ENCODE results near the gene CCDC17. TPM values are rescaled to one million over a fixed set of nuclear protein-coding genes. Genes with fewer than 3 reads are reported as not detected.

Gene CCDC17
- total RNA-seq, 2 donors from 2014 or later, result 0.39 to 0.52 TPM

DNA sequence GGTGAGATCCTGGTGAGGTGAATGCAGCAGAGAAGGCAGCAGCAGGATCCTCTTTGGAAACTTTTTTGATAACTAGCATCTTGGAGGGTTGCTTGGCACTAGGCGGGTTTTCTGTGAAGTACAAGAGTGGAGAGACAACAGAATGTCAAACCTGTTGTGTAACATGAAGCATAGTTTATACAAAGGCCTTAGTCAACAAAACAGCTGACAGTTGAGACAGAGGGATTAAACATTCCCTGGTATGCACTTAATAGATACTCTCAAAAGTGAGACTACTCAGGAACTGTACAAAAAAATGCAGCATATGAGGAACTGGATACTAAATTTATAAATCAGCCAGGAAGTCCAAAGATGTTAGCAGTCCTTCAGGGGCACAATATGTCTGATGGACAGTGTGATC lies 16.4 kb upstream of the CCDC17 start:
- H3K27me3 ChIP-seq, result no peaks in the 10 kb centered on the region
- no peaks in the 10 kb centered on the region for H3K9me3 ChIP-seq
- no peak for DNase-seq (ENCODE audit: low spot score)
- H3K27ac ChIP-seq, result no peak overlapping the region
- H3K4me3 ChIP-seq, result no peak overlapping the region
- H3K36me3 ChIP-seq, result peaks cover 69% of the 10 kb centered on the region
- no peak for TF ChIP-seq CTCF (IDR thresholded peaks at IDR 0.05)
- no peaks in the 10 kb centered on the region for H3K4me1 ChIP-seq

DNA sequence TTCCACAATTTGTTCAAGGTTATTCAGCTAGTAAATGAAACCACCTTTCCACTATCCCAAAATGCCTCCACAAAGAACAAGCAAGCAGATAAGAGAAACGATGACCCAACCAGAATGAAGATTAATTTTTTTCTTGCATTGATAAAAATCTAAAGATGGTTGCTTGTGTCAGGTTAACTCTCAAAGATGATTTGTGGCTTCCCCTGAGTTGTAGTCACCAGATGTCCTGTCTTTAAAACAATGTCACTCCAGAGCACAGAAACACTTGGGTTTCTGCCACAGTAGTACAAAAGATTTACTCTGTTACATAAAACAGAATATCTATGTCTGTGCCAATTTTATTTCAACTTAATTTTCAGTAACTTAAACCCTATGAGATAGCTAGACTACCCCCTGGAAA lies 11.4 kb upstream of the CCDC17 start:
- Histone ChIP-seq H3K36me3 (peaks cover 89% of the 10 kb centered on the region), H3K27ac (no peak overlapping the region), H3K9me3 (no peaks in the 10 kb centered on the region), H3K4me1 (no peaks in the 10 kb centered on the region), H3K4me3 (no peak overlapping the region), H3K27me3 (no peaks in the 10 kb centered on the region)
- no peak for DNase-seq (ENCODE audit: low spot score)
- TF ChIP-seq CTCF (IDR thresholded peaks at IDR 0.05), result no peak

DNA sequence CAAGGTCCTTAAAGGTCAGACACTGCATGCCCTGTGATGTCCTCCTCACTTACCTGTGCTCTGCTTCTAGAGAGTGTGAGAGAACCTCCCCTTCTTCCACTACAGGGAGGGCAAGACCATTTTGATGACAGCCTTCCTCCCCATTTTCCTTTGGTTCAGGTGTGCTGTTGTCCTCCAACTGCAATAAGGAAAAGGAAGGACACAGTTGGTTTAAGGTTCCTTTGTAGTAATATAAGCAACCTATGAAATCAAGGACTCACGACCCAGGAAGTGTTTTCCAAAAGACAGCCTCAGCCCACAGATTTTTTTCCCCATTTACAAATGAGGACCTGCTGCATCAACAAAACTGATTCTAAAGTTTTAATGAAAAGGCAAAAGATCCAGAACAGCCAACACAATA lies 6.6 kb upstream of the CCDC17 start:
- no peak for DNase-seq (ENCODE audit: low spot score)

DNA sequence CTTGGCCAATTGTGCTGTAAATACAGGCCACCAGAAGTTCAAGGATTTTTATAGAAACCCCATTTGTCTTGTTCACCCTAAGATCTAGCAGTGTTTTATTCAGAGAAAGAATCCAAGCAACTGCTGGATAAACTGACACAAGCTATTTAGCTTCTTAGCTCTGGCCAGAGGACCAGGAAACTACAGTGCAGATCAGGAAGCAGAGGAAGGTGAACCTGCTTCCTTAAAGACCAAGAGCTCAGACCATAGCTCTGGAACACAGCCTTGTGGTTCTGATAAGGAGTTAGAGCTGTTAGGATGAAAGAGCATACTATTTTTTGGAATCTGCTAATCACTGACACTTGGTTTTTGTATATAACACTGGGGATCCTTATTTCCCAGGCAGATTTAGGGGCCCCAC lies 5.2 kb upstream of the CCDC17 start:
- no peak for TF ChIP-seq CTCF (IDR thresholded peaks at IDR 0.05)
- DNase-seq (ENCODE audit: low spot score), result no peak
- Histone ChIP-seq H3K36me3 (peaks cover 82% of the 10 kb centered on the region), H3K27me3 (no peaks in the 10 kb centered on the region), H3K27ac (no peak overlapping the region), H3K4me3 (no peak overlapping the region), H3K4me1 (peaks cover 0 to 4% of the 10 kb centered on the region in 2 donors), H3K9me3 (no peaks in the 10 kb centered on the region)

More for the DNA sequence above, 6.6 kb upstream of the CCDC17 start:
- Histone ChIP-seq H3K36me3 (peaks cover 89% of the 10 kb centered on the region), H3K4me1 (no peaks in the 10 kb centered on the region), H3K4me3 (no peak overlapping the region), H3K27ac (no peak overlapping the region), H3K27me3 (no peaks in the 10 kb centered on the region), H3K9me3 (no peaks in the 10 kb centered on the region)
- TF ChIP-seq CTCF (IDR thresholded peaks at IDR 0.05), result no peak

DNA sequence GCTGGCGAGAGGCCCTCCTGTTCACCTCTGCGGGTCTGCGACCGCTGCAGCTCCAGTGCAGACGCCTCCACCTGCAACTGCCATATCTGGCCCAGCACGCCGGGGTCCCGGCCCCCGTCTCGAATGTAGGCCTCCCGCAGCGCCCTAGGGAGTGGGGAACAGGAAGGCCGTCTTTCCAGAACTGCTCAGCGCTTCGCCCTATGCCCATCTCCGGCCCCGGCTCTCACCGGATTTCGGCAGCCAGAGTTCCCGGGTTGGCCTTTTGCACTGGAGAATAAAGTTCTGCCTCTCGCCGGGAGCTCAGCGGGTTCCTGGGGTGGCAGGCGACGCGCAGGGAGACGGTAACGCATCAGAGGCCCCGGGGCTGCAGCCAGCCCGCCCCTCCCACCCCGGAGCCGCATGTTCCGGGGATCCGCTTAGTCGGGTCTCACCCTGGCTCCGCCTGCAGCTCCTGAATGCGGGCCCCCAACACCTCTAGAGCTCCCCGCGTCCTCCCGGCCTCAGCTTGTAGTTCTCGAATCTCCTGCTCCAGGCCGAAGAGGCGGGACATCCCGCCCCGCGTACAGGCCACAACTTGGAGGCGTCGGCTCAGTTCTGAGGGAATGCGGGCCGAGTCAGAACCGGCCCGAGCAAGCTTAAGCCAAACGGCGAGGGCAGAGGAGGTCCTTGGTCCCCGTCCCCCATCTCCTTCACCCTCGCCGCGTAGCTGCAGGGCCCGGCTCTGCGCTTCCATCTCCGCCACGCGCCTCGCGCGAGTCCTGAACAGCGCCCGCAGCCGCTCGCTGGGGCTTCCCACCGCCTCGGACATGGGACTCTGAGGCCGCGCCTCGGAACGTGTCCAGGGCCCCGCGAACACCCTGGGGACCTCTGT lies 1.1 kb downstream of the CCDC17 start:
- Histone ChIP-seq H3K27me3 (no peaks in the 10 kb centered on the region), H3K4me3 (peak overlapping the region; percentile 5 to 20), H3K9me3 (no peaks in the 10 kb centered on the region), H3K4me1 (peaks cover 0 to 33% of the 10 kb centered on the region in 2 donors), H3K27ac (peak overlapping the region in 1 of 2 donors; percentile 36), H3K36me3 (peaks cover 23% of the 10 kb centered on the region)
- no peak for DNase-seq (ENCODE audit: low spot score)
- TF ChIP-seq CTCF (IDR thresholded peaks at IDR 0.05), result no peak

Data from right atrium auricular region (tissue), 2 donors.